ENCODE results near the gene MACROD2.

The MACROD2 gene

GRCh38 chr20:15675061-15675514 lies 1679.8 kb downstream of the MACROD2 start:
- no peak for DNase-seq (ENCODE audit: low read depth in 3 of 3, low spot score in 1 of 3)

- no peak for DNase-seq (ENCODE audit: low read depth in 3 of 3, low spot score in 1 of 3)
Measured at GRCh38 chr20:15675813-15676484, 1680.6 kb downstream of the MACROD2 start.

GRCh38 chr20:15676815-15677214 lies 1681.5 kb downstream of the MACROD2 start:
- DNase-seq (ENCODE audit: low read depth in 3 of 3, low spot score in 1 of 3): no peak

GRCh38 chr20:15682690-15683089 lies 1687.4 kb downstream of the MACROD2 start:
- DNase-seq (ENCODE audit: low read depth in 3 of 3, low spot score in 1 of 3): no peak

- no peak for DNase-seq (ENCODE audit: low read depth in 3 of 3, low spot score in 1 of 3)
Measured at GRCh38 chr20:15692570-15692969, 1697.3 kb downstream of the MACROD2 start.

- DNase-seq (ENCODE audit: low read depth in 3 of 3, low spot score in 1 of 3): no peak
Measured at GRCh38 chr20:15699431-15700146, 1704.3 kb downstream of the MACROD2 start.

GRCh38 chr20:15700147-15700765 lies 1704.9 kb downstream of the MACROD2 start:
- no peak for DNase-seq (ENCODE audit: low read depth in 3 of 3, low spot score in 1 of 3)

- DNase-seq (ENCODE audit: low read depth in 3 of 3, low spot score in 1 of 3): no peak
Measured at GRCh38 chr20:15702161-15702560, 1706.8 kb downstream of the MACROD2 start.

- no peak for DNase-seq (ENCODE audit: low read depth in 3 of 3, low spot score in 1 of 3)
Measured at GRCh38 chr20:15703171-15703911, 1708.0 kb downstream of the MACROD2 start.

- no peak for DNase-seq (ENCODE audit: low read depth in 3 of 3, low spot score in 1 of 3)
Measured at GRCh38 chr20:15705975-15706374, 1710.7 kb downstream of the MACROD2 start.

GRCh38 chr20:15706719-15707118 lies 1711.4 kb downstream of the MACROD2 start:
- DNase-seq (ENCODE audit: low read depth in 3 of 3, low spot score in 1 of 3): no peak

- peak in 1 of 3 donors; percentile 3 for DNase-seq (ENCODE audit: low read depth in 3 of 3, low spot score in 1 of 3)
Measured at GRCh38 chr20:15708984-15709598, 1713.8 kb downstream of the MACROD2 start.

GRCh38 chr20:15710636-15711035 lies 1715.3 kb downstream of the MACROD2 start:
- DNase-seq (ENCODE audit: low read depth in 3 of 3, low spot score in 1 of 3): no peak

- no peak for DNase-seq (ENCODE audit: low read depth in 3 of 3, low spot score in 1 of 3)
Measured at GRCh38 chr20:15711177-15711576, 1715.9 kb downstream of the MACROD2 start.

GRCh38 chr20:15716256-15716655 lies 1720.9 kb downstream of the MACROD2 start:
- no peak for DNase-seq (ENCODE audit: low read depth in 3 of 3, low spot score in 1 of 3)

GRCh38 chr20:15726416-15726815 lies 1731.1 kb downstream of the MACROD2 start:
- no peak for DNase-seq (ENCODE audit: low read depth in 3 of 3, low spot score in 1 of 3)

- DNase-seq (ENCODE audit: low read depth in 3 of 3, low spot score in 1 of 3): no peak
Measured at GRCh38 chr20:15734052-15734451, 1738.7 kb downstream of the MACROD2 start.

GRCh38 chr20:15739035-15739434 lies 1743.7 kb downstream of the MACROD2 start:
- no peak for DNase-seq (ENCODE audit: low read depth in 3 of 3, low spot score in 1 of 3)

- DNase-seq (ENCODE audit: low read depth in 3 of 3, low spot score in 1 of 3): no peak
Measured at GRCh38 chr20:15740046-15740775, 1744.9 kb downstream of the MACROD2 start.

- DNase-seq (ENCODE audit: low read depth in 3 of 3, low spot score in 1 of 3): no peak
Measured at GRCh38 chr20:15742087-15742486, 1746.8 kb downstream of the MACROD2 start.
